Osteoblast (primary cell): ENCODE measurements around the gene SLC35A2. TPM values are rescaled to one million over a fixed set of nuclear protein-coding genes. Genes with fewer than 3 reads are reported as not detected.

Experiments used
- DNase-seq: peaks from one replicate; pipeline ENCODE4 v3.0.0; 2011; ENCODE audit warnings: low spot score, mixed read lengths; ENCODE audit not compliant: insufficient read length; ENCODE audit errors: missing footprints
- H2AFZ ChIP-seq: 2 replicates; pipeline ENCODE4 v1.6.0; 2011; ENCODE audit warnings: mild to moderate bottlenecking, low read length
- H3K27ac ChIP-seq: 2 replicates; pipeline ENCODE4 v1.5.1; 2011; ENCODE audit warnings: mild to moderate bottlenecking, low read depth, low read length, moderate library complexity
- H3K27me3 ChIP-seq: 2 replicates; pipeline ENCODE4 v1.6.0; 2012; ENCODE audit warnings: mild to moderate bottlenecking, control low read depth, inconsistent platforms, low read length, moderate library complexity; ENCODE audit not compliant: insufficient read depth
- H3K36me3 ChIP-seq: 2 replicates; pipeline ENCODE4 v1.5.1; 2011; ENCODE audit warnings: mild to moderate bottlenecking, low read length, control low read depth, moderate library complexity; ENCODE audit not compliant: insufficient read depth
- H3K4me1 ChIP-seq: 2 replicates; pipeline ENCODE4 v1.5.1; 2011; ENCODE audit warnings: mild to moderate bottlenecking, low read length, control low read depth, moderate library complexity; ENCODE audit not compliant: insufficient read depth
- H3K4me2 ChIP-seq: 2 replicates; pipeline ENCODE4 v1.6.0; 2011; ENCODE audit warnings: mild to moderate bottlenecking, low read length; ENCODE audit not compliant: insufficient read depth
- H3K4me3 ChIP-seq: fragments of 200-600 bp; sonication (generic); 3 replicates; pipeline ENCODE4 v1.5.1; 2012; ENCODE audit warnings: mild to moderate bottlenecking, low read length, inconsistent platforms; ENCODE audit not compliant: insufficient read depth
- H3K79me2 ChIP-seq: 2 replicates; pipeline ENCODE4 v1.6.0; 2012; ENCODE audit warnings: mild to moderate bottlenecking, low read length, control low read depth, inconsistent platforms; ENCODE audit not compliant: insufficient read depth
- H3K9me3 ChIP-seq: 2 replicates; pipeline ENCODE4 v1.5.1; 2011; ENCODE audit warnings: low read depth, low read length, control low read depth
- H4K20me1 ChIP-seq: 2 replicates; pipeline ENCODE4 v1.6.0; 2012; ENCODE audit warnings: mild to moderate bottlenecking, low read length, control low read depth; ENCODE audit not compliant: insufficient read depth
- total RNA-seq: library from RNA; depleted of rRNA; stranded (reverse); fragments of >200 nt; gene quantifications from 2 replicates; pipeline ENCODE4 v1.2.3, GENCODE V29; 2012
- TF ChIP-seq, protein P1 (sequence below): IDR thresholded peaks from 2 replicates; pipeline ENCODE4 v1.5.1; 2011; ENCODE audit warnings: mild to moderate bottlenecking, low read depth, low read length, moderate library complexity; ENCODE audit errors: extremely low read depth

SLC35A2 gene
- total RNA-seq, 1 donor, result 15.6 TPM

DNA sequence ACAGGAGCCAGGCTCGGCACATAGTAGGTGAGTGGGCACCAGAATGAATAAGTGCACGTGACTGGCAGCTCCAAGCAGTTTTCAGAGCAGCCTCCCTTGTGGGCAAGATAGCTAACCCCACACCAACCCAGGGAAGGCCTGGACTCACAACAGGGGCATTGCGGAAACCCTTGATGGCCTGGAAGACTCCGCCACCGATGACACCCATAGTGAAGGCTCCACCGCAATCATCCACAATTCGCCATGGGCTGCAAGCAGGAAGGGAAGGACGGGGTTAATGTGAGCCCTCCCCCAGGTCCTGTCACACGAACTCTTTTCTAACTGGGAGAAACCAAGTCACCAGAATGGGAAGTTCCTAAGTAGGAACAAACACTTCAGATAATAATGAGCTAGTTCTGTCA is 14.8 kb downstream of the SLC35A2 start:
- peak overlapping the region; percentile 90 for H3K4me2 ChIP-seq
- no peaks in the 10 kb centered on the region for H4K20me1 ChIP-seq
- peak overlapping the region; percentile 91 for H3K27ac ChIP-seq
- H3K4me1 ChIP-seq, result peaks cover 14% of the 10 kb centered on the region
- H3K79me2 ChIP-seq, result peaks cover 31% of the 10 kb centered on the region
- peaks cover 8% of the 10 kb centered on the region for H3K36me3 ChIP-seq
- TF ChIP-seq, protein P1, sequence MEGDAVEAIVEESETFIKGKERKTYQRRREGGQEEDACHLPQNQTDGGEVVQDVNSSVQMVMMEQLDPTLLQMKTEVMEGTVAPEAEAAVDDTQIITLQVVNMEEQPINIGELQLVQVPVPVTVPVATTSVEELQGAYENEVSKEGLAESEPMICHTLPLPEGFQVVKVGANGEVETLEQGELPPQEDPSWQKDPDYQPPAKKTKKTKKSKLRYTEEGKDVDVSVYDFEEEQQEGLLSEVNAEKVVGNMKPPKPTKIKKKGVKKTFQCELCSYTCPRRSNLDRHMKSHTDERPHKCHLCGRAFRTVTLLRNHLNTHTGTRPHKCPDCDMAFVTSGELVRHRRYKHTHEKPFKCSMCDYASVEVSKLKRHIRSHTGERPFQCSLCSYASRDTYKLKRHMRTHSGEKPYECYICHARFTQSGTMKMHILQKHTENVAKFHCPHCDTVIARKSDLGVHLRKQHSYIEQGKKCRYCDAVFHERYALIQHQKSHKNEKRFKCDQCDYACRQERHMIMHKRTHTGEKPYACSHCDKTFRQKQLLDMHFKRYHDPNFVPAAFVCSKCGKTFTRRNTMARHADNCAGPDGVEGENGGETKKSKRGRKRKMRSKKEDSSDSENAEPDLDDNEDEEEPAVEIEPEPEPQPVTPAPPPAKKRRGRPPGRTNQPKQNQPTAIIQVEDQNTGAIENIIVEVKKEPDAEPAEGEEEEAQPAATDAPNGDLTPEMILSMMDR, result no peak
- no peaks in the 10 kb centered on the region for H3K9me3 ChIP-seq
- H3K4me3 ChIP-seq, result peak overlapping the region; percentile 91
- H3K27me3 ChIP-seq, result no peaks in the 10 kb centered on the region
- DNase-seq, result peak; percentile 83
- peak overlapping the region; percentile 91 for H2AFZ ChIP-seq

DNA sequence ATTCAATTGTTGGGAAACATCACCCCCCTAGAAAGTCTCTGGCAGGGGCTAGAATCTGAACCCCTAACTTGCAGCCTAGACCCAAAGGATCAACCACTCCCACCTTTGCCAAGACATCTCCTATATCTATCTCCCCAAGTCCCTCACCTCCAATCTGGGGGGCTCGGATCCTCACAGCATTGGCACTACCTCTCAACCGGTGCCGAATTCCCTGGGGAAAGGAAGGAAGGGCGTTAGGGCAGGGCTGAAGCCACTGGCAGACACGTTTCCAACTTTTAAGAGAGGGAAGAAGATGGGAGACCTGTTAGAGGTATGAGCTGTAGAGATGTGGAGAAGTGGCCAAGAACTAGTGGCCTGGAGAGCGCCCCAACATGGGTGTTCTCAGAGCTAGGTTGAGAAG is 16.6 kb downstream of the SLC35A2 start:
- TF ChIP-seq, protein P1, result no peak
- peaks cover 3% of the 10 kb centered on the region for H3K36me3 ChIP-seq

DNA sequence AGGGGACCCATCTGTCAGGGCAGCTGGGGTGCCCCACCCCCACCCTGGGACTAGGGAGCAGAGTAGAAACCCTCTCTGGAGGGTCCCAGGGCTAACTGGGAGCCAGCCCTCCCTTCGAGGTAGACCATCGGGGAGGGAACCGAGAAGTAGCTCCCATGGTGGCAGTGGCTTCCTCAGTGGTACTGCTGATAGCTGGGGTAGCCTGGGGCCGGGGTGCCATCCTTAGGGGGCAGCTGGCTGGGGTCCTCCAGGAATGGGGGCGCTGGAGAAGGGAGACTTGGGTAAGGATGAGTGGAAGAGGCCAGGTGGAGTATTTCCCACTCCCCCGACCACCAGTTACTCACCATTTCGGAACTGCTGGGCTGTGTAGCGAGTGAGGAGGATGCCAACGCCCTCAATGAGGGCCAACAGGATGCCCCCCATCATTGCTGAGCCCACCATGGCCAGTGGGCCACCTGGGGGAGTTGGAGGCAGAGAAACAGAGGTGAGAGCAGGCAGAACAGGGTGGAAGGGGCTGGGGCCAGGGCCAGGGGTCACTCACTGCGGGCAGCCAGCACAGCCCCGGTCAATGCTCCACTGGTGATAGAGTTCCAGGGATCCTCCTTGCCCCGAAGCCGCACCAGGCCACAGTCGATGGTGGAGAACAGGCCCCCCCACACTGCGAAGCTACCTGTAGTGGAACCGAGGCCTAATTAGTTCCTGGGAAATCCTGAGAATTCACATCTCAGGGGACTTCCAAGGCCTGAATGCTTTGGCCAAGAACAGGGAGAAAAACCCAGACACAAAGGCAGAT is 17.7 kb downstream of the SLC35A2 start:
- Histone ChIP-seq H3K27ac (no peak overlapping the region), H3K36me3 (peaks cover 3% of the 10 kb centered on the region), H3K4me1 (peaks cover 14% of the 10 kb centered on the region), H4K20me1 (no peaks in the 10 kb centered on the region), H3K4me2 (no peak overlapping the region), H3K79me2 (peaks cover 20% of the 10 kb centered on the region), H3K9me3 (no peaks in the 10 kb centered on the region), H3K27me3 (no peaks in the 10 kb centered on the region), H3K4me3 (no peak overlapping the region), H2AFZ (no peak overlapping the region)
- DNase-seq, result no peak
- TF ChIP-seq, protein P1, result no peak

More for the DNA sequence above, 16.6 kb downstream of the SLC35A2 start:
- Histone ChIP-seq H3K9me3 (no peaks in the 10 kb centered on the region), H3K4me1 (peaks cover 14% of the 10 kb centered on the region), H3K27ac (no peak overlapping the region), H3K27me3 (no peaks in the 10 kb centered on the region), H3K4me2 (no peak overlapping the region), H4K20me1 (no peaks in the 10 kb centered on the region), H3K4me3 (no peak overlapping the region), H2AFZ (no peak overlapping the region), H3K79me2 (peaks cover 29% of the 10 kb centered on the region)
- peak; percentile 35 for DNase-seq

DNA sequence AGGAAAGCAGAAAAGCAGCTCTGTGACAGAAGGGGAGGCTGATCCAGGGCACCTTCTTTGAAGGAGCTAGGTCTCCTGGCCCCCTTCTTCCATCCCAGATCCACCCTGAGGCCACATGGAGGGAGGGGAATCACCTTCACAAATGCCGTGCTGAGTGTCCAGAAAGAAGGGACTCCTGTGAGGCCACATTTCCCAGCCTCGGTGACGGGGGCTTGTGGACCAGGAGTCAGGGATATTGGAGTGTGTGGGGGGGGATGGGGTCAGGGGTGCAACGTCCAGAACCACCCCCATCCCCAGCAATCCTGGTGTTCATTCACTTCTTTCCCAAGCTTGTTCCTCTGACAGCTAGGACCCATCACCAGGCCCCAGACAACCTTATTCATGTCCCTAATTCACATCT is 18.6 kb downstream of the SLC35A2 start:
- Histone ChIP-seq H3K4me2 (no peak overlapping the region), H3K4me1 (peaks cover 10% of the 10 kb centered on the region), H3K9me3 (no peaks in the 10 kb centered on the region), H3K36me3 (peaks cover 3% of the 10 kb centered on the region), H2AFZ (no peak overlapping the region), H3K4me3 (no peak overlapping the region), H3K27ac (no peak overlapping the region), H3K27me3 (no peaks in the 10 kb centered on the region), H4K20me1 (no peaks in the 10 kb centered on the region), H3K79me2 (peaks cover 20% of the 10 kb centered on the region)
- TF ChIP-seq, protein P1, result no peak
- DNase-seq, result peak; percentile 42
